DMS 273 (cell line): ENCODE results near the gene TMEM61.
"Not testable (repeated sequence)": the region's sequence is repeated elsewhere in the genome, so short reads cannot be mapped to it uniquely, and the experiment has no call there.

Experiments
- DNase-seq: peaks from one replicate; lab custom pipeline; 2025; ENCODE audit not compliant: unreplicated experiment; lab: John Stamatoyannopoulos, UW

TMEM61 gene

GRCh38 chr1:54959241-54959640 is 21.2 kb upstream of the TMEM61 start:
- DNase-seq: no peak

GRCh38 chr1:54962612-54963395 is 17.6 kb upstream of the TMEM61 start:
- no peak for DNase-seq

- DNase-seq: not testable (repeated sequence)
These were observed 16.6 kb upstream of the TMEM61 start for GRCh38 chr1:54963829-54964228.

- peak; percentile 39 for DNase-seq
These were observed 14.6 kb upstream of the TMEM61 start for GRCh38 chr1:54965624-54966340.

GRCh38 chr1:54967372-54967771 is 13.1 kb upstream of the TMEM61 start:
- DNase-seq: no peak

- DNase-seq: no peak
These were observed 11.9 kb upstream of the TMEM61 start for GRCh38 chr1:54968551-54968950.

GRCh38 chr1:54969879-54970278 is 10.5 kb upstream of the TMEM61 start:
- DNase-seq: no peak

GRCh38 chr1:54970901-54971300 is 9.5 kb upstream of the TMEM61 start:
- no peak for DNase-seq

GRCh38 chr1:54971317-54971791 is 9.1 kb upstream of the TMEM61 start:
- no peak for DNase-seq

GRCh38 chr1:54972436-54972835 is 8.0 kb upstream of the TMEM61 start:
- no peak for DNase-seq

- DNase-seq: peak; percentile 80
These were observed 7.1 kb upstream of the TMEM61 start for GRCh38 chr1:54973205-54973921.

- DNase-seq: no peak
These were observed 4.9 kb upstream of the TMEM61 start for GRCh38 chr1:54975356-54976108.

GRCh38 chr1:54976747-54977146 is 3.7 kb upstream of the TMEM61 start:
- no peak for DNase-seq

- no peak for DNase-seq
These were observed 2.7 kb upstream of the TMEM61 start for GRCh38 chr1:54977533-54978297.

GRCh38 chr1:54978528-54979326 is 1.7 kb upstream of the TMEM61 start:
- no peak for DNase-seq

- no peak for DNase-seq
These were observed 1.0 kb upstream of the TMEM61 start for GRCh38 chr1:54979327-54979891.

GRCh38 chr1:54980046-54980527 is 341 bp upstream of the TMEM61 start:
- DNase-seq: no peak

GRCh38 chr1:54981466-54981865 is 1.0 kb downstream of the TMEM61 start:
- no peak for DNase-seq

GRCh38 chr1:54982739-54983138 is 2.3 kb downstream of the TMEM61 start:
- peak; percentile 60 for DNase-seq
